CD4-positive, alpha-beta T cell (primary cell): ENCODE measurements around the gene KRT15. TPM values are rescaled to one million over a fixed set of nuclear protein-coding genes. Genes with fewer than 3 reads are reported as not detected.

Experiments used
- ATAC-seq: fragments of 200-7000 bp; cut with Tn5 transposase; one replicate; pipeline ENCODE4 v1.10.0; 2022; ENCODE audit warnings: mild to moderate bottlenecking; ENCODE audit not compliant: poor library complexity
- CTCF ChIA-PET: fragments of 350-600 bp; sonication (Branson Sonifier 250); formaldehyde crosslinking; loops from one replicate; lab custom pipeline; 2021; ENCODE audit warnings: antibody characterized with exemption, inconsistent platforms; lab: Charles Lee
- POLR2A ChIA-PET: fragments of 350-600 bp; sonication (Branson Sonifier 250); formaldehyde crosslinking; loops from one replicate; lab custom pipeline; 2021; ENCODE audit warnings: antibody characterized with exemption, inconsistent platforms; lab: Charles Lee
- DNase-seq, 14 experiments: peaks; one replicate each; pipeline ENCODE4 v3.0.0-alpha.2; 2013 to 2020; ENCODE audit warnings: mixed read lengths in 2 of 14
- H3K27ac ChIP-seq, 2 donors: one replicate each; pipeline versions ENCODE4 v1.5.1 to v1.7.0; 2013; ENCODE audit warnings: low read length in 2 of 2, low read depth in 1 of 2, mild to moderate bottlenecking in 1 of 2
- H3K27me3 ChIP-seq, 2 experiments: 1 replicate in 1 of 2; 2 replicates in 1 of 2; pipeline versions ENCODE4 v1.6.1 to v1.7.0; 2013; ENCODE audit warnings: low read length in 2 of 2, control low read depth in 1 of 2, mild to moderate bottlenecking in 1 of 2, moderate library complexity in 1 of 2; ENCODE audit not compliant: insufficient read depth in 2 of 2, control insufficient read depth in 1 of 2
- H3K36me3 ChIP-seq: one replicate; pipeline ENCODE4 v1.6.1; 2013; ENCODE audit warnings: low read length, control low read depth; ENCODE audit not compliant: insufficient read depth
- H3K4me1 ChIP-seq: one replicate; pipeline ENCODE4 v1.6.1; 2013; ENCODE audit warnings: low read length, control low read depth; ENCODE audit not compliant: insufficient read depth
- H3K4me3 ChIP-seq: one replicate; pipeline ENCODE4 v1.5.1; 2013; ENCODE audit warnings: mild to moderate bottlenecking, low read length, moderate library complexity
- H3K9me3 ChIP-seq, 2 experiments: 1 replicate in 1 of 2; 2 replicates in 1 of 2; pipeline versions ENCODE4 v1.6.1 to v1.7.0; 2013; ENCODE audit warnings: low read length in 2 of 2, mild to moderate bottlenecking in 2 of 2, control low read depth in 1 of 2, moderate library complexity in 1 of 2; ENCODE audit not compliant: control insufficient read depth in 1 of 2, insufficient read depth in 1 of 2
- H3K27ac Mint-ChIP-seq: one replicate; pipeline ENCODE4 v1.8.0; 2020; ENCODE audit warnings: mixed read lengths
- H3K27me3 Mint-ChIP-seq: one replicate; pipeline ENCODE4 v1.8.0; 2021; ENCODE audit warnings: mixed read lengths
- H3K36me3 Mint-ChIP-seq: one replicate; pipeline ENCODE4 v1.8.0; 2021; ENCODE audit warnings: low read depth, mixed read lengths
- H3K4me1 Mint-ChIP-seq: one replicate; pipeline ENCODE4 v1.8.0; 2021; ENCODE audit warnings: low read depth, mixed read lengths
- H3K4me3 Mint-ChIP-seq: one replicate; pipeline ENCODE4 v1.8.0; 2020; ENCODE audit warnings: mild to moderate bottlenecking, mixed read lengths
- H3K9me3 Mint-ChIP-seq: one replicate; pipeline ENCODE4 v1.8.0; 2020; ENCODE audit warnings: mixed read lengths
- CTCF ChIP-seq: fragments of 200-600 bp; IDR thresholded peaks from one replicate; pipeline ENCODE4 v1.8.0; 2022; ENCODE audit warnings: antibody characterized with exemption, mild to moderate bottlenecking
- intact Hi-C, 2 experiments: fragments of 100-400 bp; cut with DNase I in 1 of 2; cut with micrococcal nuclease in 1 of 2; formaldehyde crosslinking; loops; one replicate each; pipeline versions ENCODE4 v1.15.1 to v1.9.0; 2023 to 2025; cut with DNase I, micrococcal nuclease
- total RNA-seq, 174 experiments: library from RNA in 2 of 174; stranded (reverse) in 2 of 174; gene quantifications; one replicate each; pipeline ENCODE4 v1.2.3 and lab custom pipeline; 2021 to 2026

The KRT15 gene
- total RNA-seq, 2 experiments from 2014 or later: not detected

- ChIA-PET CTCF (interaction anchor here (1.0 kb wide), 1 partner anchor 111 kb away, joined by 4 read pairs; no protein-coding TSS in a partner anchor), POLR2A (no interaction called here)
- DNase-seq (no peak), ATAC-seq (no peak)
- Histone ChIP-seq H3K27ac (no peak overlapping the region), H3K9me3 (peaks cover 0 to 3% of the 10 kb centered on the region in 2 experiments), H3K36me3 (no peaks in the 10 kb centered on the region), H3K4me3 (no peak overlapping the region), H3K4me1 (peaks cover 23% of the 10 kb centered on the region), H3K27me3 (peaks cover 0 to 5% of the 10 kb centered on the region in 2 experiments)
- H3K27ac Mint-ChIP-seq: no peak overlapping the region
- H3K36me3 Mint-ChIP-seq: no peaks in the 10 kb centered on the region
- intact Hi-C loops: no loop called here
- H3K9me3 Mint-ChIP-seq: no peaks in the 10 kb centered on the region
- TF ChIP-seq CTCF: no peak
- peaks cover 9% of the 10 kb centered on the region for H3K4me1 Mint-ChIP-seq
- no peak overlapping the region for H3K4me3 Mint-ChIP-seq
- peaks cover 21% of the 10 kb centered on the region for H3K27me3 Mint-ChIP-seq
Measured at GRCh38 chr17:41551365-41551764, 32.7 kb upstream of the KRT15 start.

GRCh38 chr17:41549596-41550039 lies 30.9 kb upstream of the KRT15 start:
- H3K9me3 Mint-ChIP-seq: no peaks in the 10 kb centered on the region
- intact Hi-C loops: loop anchor here (1.0 to 10.0 kb wide), 12 partner anchors 99 to 747 kb away; partner anchors contain the start of gene KRTAP4-12 (in 1 of the 2)
- Histone ChIP-seq H3K27me3 (no peaks in the 10 kb centered on the region), H3K27ac (no peak overlapping the region), H3K9me3 (peaks cover 0 to 3% of the 10 kb centered on the region in 2 experiments), H3K4me3 (no peak overlapping the region), H3K4me1 (peaks cover 23% of the 10 kb centered on the region), H3K36me3 (no peaks in the 10 kb centered on the region)
- H3K36me3 Mint-ChIP-seq: no peaks in the 10 kb centered on the region
- peaks cover 9% of the 10 kb centered on the region for H3K4me1 Mint-ChIP-seq
- CTCF ChIA-PET: interaction anchor here (0.7 to 2.7 kb wide), 28 partner anchors 9 to 714 kb away, joined by 3 to 27 read pairs (median 4); partner anchors contain the start of genes EIF1 and KRT19
- H3K4me3 Mint-ChIP-seq: no peak overlapping the region
- peak overlapping the region; percentile 65 for H3K27ac Mint-ChIP-seq
- TF ChIP-seq CTCF: peak; percentile 2
- no peak for DNase-seq
- ATAC-seq: no peak
- H3K27me3 Mint-ChIP-seq: peaks cover 15% of the 10 kb centered on the region
- POLR2A ChIA-PET: interaction anchor here (0.9 to 2.0 kb wide), 9 partner anchors 9 to 731 kb away, joined by 3 to 16 read pairs (median 5); partner anchors contain the start of gene EIF1

- POLR2A ChIA-PET: interaction anchor here (0.7 to 2.0 kb wide), 12 partner anchors 9 to 731 kb away, joined by 3 to 16 read pairs (median 4); partner anchors contain the start of gene EIF1
- Mint-ChIP-seq H3K9me3 (no peaks in the 10 kb centered on the region), H3K4me1 (peaks cover 9% of the 10 kb centered on the region), H3K27ac (peak overlapping the region; percentile 65), H3K27me3 (peaks cover 15% of the 10 kb centered on the region), H3K36me3 (no peaks in the 10 kb centered on the region), H3K4me3 (peak overlapping the region; percentile 2)
- DNase-seq: peak; percentile 73 to 91 (median 82)
- H3K4me1 ChIP-seq: peaks cover 23% of the 10 kb centered on the region
- no peaks in the 10 kb centered on the region for H3K36me3 ChIP-seq
- H3K9me3 ChIP-seq: peaks cover 0 to 3% of the 10 kb centered on the region in 2 experiments
- intact Hi-C loops: loop anchor here (1.0 to 10.0 kb wide), 12 partner anchors 99 to 746 kb away; partner anchors contain the start of gene KRTAP4-12 (in 1 of the 2)
- TF ChIP-seq CTCF: peak; percentile 96
- CTCF ChIA-PET: interaction anchor here (0.6 to 2.7 kb wide), 36 partner anchors 9 to 733 kb away, joined by 3 to 27 read pairs (median 4); partner anchors contain the start of genes EIF1 and KRT19
- peak; percentile 85 for ATAC-seq
- H3K27ac ChIP-seq: no peak overlapping the region
- no peaks in the 10 kb centered on the region for H3K27me3 ChIP-seq
- H3K4me3 ChIP-seq: peak overlapping the region; percentile 42
Measured at GRCh38 chr17:41548844-41549595, 30.3 kb upstream of the KRT15 start.
